Head of caudate nucleus (tissue), 42 donors: ENCODE measurements around the gene SMIM24.
"Not testable (repeated sequence)": the region's sequence is repeated elsewhere in the genome, so short reads cannot be mapped to it uniquely, and the experiment has no call there.

Source experiments
- DNase-seq, 42 donors: peaks; one replicate each; pipeline versions ENCODE4 v3.0.0 to v3.0.0-alpha.2; 2020 to 2021; ENCODE audit warnings: mixed read lengths in 7 of 42
- intact Hi-C: fragments of 100-400 bp; cut with DNase I; formaldehyde crosslinking; loops from one replicate; pipeline ENCODE4 v1.15.0; 2022

Gene SMIM24

DNA sequence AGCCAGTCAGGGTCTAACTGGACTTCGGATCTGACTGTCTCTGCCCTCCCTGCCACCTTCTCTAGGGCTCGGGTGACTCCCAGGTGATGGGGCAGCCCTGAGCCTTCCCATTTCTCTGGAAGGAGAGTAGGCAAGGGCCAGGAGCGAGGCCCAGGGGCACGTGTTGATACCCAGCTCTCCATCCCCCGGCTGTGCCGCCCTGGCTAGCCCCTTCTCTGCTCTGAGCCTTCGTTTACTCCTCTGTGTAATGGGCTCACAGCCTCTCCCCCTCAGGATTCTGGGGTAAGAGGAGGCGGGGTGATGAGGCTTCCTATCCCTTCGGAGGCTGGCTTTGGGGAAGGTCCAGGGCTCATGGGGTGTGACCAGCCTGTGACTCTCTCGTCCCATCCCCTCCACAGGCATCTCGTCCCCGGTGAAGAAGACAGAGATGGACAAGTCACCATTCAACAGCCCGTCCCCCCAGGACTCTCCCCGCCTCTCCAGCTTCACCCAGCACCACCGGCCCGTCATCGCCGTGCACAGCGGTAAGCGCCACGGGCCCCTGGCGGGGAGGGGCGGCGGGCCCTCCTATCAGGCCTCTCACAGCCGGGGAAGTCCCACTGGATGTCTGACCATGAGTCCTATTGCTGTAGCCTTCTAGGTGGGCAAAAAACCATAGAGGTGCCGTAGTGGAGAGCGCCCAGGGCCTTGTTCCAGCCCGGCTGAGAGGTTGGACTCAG lies 31.6 kb downstream of the SMIM24 start:
- DNase-seq = no peak
- intact Hi-C loops = no loop called here

DNA sequence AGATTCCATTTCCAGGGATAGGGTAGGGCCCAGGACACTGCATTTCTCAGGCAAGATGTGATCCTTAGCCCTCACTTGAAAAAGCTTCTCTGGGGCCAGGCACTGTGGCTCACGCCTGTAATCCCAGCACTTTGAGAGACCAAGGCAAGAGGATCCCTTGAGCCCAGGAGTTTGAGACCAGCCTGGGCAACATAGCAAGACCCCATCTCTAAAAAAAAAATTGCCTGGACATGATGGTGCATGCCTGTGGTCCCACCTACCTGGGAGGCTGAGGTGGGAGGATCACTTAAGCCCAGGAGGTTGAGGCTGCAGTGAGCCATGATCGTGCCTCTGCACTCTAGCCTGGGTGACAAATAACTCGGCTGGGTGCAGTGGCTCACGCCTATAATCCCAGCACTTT lies 33.7 kb downstream of the SMIM24 start:
- DNase-seq, intact Hi-C loops: not testable (repeated sequence)

DNA sequence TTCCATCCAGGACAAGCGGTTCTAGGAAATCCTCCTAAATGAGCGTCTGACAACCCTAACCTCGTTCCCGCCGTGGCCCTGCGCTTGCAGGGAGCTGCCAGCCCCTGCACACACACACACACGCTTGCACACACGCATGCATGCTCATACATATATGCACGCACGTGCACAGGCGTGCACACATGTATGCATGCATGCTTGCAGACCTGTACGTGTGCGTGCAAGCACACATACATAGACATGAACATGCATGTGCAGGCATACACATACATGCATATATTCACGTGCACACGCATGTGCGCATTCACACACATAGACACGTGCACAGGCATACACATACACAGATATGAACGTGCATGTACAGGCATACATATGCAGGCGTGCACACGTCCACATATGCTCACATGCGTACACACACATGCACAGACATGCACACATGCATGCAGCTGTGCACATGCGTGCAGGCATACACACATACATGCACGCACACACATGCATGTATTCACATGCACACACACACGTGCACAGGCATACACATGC lies 35.6 kb downstream of the SMIM24 start:
- no peak for DNase-seq
- intact Hi-C loops = no loop called here

DNA sequence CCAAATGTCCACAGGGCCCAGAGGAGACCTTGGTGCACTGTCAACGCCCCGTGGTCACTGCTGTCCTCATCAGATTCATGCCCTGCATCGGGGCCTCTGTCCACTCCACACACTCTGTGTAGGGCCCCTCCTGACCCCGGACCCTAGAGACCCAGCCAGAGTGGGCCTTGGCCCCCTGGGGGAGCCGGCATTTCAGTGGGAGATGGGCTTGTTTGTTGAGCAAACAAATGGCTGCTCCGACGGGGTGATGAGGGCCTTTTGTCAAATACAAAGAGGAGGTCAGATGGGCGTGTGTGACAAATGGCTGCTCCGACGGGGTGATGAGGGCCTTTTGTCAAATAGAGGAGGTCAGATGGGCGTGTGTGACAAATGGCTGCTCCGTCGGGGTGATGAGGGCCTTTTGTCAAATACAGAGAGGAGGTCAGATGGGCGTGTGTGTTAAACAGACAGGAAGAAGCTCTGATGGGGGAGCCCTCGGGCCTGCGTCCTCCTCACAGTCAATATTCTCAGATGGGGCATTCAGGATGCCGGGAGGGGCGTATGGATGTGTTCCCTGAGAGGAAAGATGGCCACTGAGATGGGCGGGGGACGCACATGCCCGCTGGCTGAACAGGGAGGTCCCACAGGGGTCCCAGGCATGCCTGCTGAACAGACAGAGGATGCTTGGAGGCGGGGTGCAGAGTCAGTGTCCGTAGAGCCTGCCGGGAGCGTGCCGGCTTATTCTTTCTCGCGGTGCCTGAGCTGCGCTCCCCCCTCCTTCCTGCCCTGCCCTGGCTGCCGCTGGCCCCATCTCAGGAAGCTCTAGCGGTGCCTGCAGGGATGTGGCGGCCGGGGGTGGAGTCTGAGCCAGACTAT lies 36.3 kb downstream of the SMIM24 start:
- DNase-seq = peak in 8 of 42 donors; percentile 18 to 58 (median 28)
- intact Hi-C loops = no loop called here

DNA sequence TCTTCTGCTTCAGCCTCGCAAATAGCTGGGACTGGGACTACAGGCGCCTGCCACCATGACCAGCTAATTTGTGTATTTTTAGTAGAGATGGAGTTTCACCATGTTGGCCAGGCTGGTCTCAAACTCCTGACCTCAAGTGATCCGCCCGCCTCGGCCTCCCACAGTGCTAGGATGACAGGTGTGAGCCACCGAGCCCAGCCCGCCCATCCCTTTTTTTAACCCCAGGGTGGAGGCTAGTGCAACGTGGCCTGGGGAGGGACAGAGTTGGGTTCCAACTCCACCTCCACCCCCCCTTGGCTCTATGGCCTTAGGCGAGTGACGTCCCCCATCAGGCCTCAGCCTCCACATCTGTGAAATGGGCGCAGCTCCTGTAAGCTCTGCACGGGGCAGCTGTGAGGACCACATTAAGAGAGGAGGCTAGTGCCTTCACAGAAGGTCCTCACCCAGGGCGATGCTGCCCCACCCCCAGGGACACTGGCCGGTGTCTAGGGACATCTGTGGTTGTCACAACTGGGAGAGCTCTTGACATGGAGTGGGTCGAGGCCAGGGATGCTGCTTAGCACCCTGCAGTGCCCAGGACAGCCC lies 37.7 kb downstream of the SMIM24 start:
- intact Hi-C loops = no loop called here
- DNase-seq = no peak

DNA sequence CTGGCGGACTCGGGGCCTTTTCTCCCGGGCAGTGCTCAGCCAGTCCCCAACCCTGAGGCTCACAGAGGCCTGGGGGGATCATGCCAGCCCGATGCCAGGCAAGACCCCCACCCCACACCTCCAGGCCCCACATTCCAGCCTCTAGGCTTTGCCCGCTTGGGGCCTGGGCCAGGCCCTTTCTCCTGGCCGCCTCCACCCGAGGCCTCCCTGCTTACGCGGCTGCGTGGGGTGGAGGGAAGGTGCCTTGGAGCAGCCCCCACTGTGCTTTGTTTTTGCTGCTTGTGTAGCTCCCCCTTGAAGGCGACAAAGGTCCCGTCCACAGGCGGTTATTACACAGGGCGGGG lies 38.4 kb downstream of the SMIM24 start:
- no peak for DNase-seq
- intact Hi-C loops = no loop called here

DNA sequence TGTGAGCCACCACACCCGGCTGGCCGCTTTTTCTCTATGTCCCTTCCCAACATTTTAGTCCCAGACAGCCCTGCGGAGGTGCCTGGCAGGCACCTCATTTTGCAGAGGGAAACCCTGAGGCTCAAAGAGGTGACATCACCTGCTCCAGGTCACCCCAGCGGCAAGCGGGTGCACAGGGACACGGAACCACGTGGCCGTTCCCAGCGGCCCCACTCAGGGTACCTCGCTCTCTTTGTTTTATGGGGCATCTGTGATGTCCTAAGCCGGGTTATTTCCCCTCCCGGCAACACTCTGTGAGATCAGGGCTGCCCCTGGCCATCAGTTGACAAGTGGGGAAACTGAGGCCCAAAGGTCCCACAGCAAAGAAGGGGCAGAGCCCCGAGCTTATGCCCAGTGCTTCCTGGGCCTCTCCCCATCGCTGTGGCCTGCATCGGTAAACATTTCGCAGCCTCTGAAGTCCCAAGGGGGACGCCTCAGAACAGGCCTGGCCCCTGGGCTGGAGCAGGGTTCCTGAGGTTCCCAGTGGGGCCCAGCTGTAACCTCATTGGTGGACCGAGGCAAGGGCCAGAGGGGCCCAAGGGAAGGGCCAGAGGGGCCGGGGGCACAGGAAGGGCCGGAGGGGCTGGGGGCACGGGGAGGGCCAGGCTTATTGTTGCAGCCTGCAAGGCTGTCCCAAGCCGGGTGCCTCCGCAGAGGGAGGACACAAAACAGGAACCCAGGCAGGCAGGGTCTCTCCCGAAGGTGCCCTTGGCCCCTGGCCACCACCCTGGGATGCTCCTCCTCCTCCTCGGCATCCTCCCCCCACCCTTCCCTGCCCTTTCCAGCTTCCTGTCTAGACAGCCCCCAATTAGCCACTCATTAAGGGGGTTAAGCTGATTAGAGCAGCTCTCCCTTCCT lies 39.0 kb downstream of the SMIM24 start:
- intact Hi-C loops = no loop called here
- no peak for DNase-seq

DNA sequence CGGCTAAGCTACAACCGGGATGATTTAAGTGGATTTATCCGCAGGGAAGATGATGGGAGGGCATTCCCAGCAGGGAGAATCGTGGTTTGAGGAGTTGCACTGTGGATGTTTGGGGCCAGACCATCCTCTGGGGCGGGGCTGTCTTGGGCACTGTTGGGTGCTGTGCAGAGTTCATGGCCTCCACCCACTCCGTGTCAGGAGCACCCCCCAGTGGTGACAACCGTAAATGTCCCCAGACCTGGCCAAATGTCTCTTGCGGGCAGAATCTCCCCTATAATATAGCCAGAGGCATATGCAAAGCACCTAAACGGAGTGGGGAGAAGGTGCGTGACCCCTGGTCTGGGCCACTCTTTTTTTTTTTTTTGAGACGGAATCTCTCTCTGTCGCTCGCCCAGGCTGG lies 40.2 kb downstream of the SMIM24 start:
- peak in 31 of 42 donors; percentile 14 to 78 (median 50) for DNase-seq
- intact Hi-C loops = no loop called here

DNA sequence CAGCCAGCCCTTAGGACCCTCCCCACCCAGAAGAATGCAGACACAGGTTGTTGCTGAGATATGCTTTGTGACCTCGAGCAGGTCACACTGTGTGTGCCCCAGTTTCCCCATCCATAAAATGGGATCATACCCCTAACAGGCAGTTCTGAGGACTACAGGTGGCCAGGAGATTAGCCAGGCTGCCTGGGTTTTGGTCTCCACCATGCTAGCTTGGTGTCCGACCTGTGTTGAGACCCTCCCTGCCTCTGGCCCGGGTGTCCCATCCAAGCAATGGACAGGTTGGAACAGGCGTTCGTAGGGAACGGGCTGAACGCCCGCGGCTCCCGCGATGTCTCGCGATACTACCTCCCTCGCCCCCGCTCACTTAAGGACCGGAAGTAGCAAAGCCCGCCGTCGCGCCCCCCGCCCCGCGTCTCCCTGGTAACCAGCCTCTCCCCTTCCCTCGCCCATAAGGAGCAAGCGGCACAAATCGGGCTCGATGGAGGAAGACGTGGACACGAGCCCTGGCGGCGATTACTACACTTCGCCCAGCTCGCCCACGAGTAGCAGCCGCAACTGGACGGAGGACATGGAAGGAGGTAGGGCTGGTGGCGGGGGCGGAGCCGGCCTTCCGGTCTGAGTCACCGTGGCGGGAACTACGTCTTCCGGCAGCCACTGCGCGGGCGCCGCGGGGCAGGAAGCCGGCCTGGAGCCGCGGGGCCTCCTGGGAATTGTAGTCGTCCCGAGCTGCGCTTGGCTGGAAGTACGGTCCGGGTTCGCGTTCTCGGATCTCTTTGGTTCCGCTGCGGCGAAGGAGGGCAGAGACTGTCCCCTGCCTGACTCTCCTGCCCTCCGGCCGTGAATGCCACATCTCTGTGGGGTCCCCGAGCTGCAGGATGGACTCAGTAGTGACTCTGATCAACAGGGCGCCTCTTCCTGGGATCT lies 45.4 kb downstream of the SMIM24 start:
- DNase-seq = peak; percentile 83 to 98 (median 96)
- intact Hi-C loops = no loop called here

DNA sequence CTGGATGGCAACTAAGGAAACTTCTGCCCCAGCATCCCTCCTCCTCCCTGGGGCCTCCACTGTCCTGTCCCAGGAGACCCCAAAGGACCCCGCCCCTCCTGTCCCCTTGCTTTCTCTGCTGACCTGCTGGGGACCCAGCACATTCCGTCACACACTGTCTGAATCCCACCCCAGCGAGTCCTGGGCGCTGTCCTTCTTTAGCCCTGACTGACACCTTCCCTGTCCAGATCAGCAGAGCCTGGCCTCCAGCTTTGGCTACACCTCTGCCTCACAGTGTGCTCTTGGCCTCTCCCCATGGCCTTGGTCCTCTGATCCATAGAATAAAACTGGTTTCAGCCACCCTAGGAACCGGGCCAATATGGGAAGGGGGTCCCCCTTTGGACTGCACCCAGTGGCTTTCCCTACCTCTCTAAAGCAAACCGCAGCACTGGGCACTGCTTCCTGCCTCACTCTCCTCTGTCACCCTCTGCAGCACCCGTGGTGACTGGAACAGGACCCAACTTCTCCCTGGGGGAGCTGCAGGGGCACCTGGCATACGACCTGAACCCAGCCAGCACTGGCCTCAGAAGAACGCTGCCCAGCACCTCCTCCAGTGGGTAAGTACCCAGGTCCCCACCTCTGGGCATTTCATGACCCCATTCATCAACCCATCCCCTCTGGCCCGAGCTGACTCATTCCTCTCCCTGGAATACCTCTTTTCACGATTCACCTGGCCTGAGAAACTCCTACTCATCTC lies 46.4 kb downstream of the SMIM24 start:
- intact Hi-C loops = no loop called here

DNA sequence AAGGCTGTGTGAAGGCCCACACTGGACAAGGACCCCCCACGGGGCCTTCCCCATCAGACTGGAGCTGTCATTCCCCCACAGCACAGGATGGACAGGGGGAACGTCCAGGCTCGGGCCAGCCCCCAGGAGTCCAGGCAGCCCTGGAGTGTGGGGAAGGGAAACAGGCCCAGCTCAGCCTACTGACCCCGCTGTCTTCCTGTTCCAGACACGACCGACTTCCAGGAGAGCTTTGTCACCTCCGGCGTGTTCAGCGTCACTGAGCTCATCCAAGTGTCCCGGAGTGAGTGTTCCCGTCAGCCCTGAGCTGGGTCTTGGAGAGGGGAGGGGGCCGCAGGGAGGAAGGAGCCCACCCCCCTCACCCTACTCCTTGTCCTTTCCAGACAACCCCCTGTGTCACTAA lies 47.0 kb downstream of the SMIM24 start:
- DNase-seq = no peak
- intact Hi-C loops = no loop called here

More for the DNA sequence above, 46.4 kb downstream of the SMIM24 start:
- no peak for DNase-seq

DNA sequence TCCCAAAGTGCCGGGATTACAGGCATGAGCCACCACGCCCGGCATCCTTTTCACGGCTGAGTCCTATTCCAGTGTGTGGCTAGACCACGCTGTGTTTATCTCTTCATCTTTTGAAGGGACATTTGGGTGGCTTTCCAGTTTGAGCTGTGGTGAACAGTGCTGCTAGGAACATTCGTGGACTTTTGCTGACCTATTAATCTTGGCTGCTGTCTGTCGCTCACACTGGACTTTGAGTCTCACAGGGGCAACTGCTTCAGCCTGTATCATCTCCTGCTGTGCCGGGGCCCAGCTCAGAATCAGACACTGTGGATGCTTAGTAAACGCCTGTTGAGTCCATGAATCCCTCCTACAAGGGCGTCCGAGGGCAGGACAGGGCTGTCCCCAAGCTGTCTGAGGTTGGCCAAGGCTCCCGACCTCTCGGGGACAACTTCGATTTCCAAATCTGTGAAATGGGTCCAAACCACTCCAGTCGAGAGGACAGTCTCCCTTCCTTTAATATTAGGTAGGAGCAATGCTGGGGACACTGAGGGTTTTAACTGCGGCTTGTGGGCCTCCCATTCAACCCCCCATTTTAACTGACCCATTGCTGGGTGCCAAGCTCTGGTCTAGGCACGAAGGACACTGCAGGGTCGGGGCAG lies 48.4 kb downstream of the SMIM24 start:
- intact Hi-C loops = no loop called here

DNA sequence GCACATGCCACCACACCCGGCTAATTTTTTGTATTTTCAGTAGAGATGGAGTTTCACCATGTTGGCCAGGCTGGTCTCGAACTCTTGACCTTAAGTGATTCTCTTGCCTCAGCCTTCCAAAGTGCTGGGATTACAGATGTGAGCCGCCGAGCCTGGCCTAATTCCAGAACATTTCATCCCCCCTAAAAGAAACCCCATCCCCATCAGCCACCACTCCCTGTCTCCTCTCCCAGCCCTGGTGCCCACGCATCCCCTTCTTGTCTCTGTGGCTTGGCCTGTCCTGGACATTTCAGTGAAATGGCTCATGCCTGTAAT lies 50.0 kb downstream of the SMIM24 start:
- DNase-seq, intact Hi-C loops: not testable (repeated sequence)

More for the DNA sequence above, 48.4 kb downstream of the SMIM24 start:
- DNase-seq = no peak

DNA sequence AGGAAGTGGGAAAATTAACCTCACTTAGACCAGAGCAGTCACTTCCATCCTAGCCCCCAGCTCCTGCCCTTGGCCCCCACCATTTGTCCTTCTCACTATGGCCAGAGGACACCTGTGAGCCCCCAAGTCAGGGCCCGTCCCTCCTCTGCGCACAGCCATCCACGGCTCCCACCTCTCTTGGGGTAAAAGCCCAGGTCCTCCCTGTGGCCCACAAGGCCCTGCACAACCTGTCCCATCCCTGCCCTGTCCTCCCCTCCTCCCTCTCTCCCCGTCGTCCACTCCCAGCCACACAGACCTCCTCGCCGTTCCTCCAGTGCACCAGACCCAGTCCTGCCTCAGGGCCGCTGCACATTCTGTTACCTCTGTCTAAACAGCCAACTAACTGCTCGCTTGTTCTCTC lies 53.9 kb downstream of the SMIM24 start:
- DNase-seq = no peak
- intact Hi-C loops = loop anchor here (5.0 to 10.0 kb wide), 2 partner anchors 48 to 99 kb away; no protein-coding TSS in a partner anchor
